Aorta (tissue), 5 donors: ENCODE results near the gene RNF5. TPM values are rescaled to one million over a fixed set of nuclear protein-coding genes. Genes with fewer than 3 reads are reported as not detected.

Experiments
- ATAC-seq: fragments of 200-7000 bp; cut with Tn5 transposase; one replicate; pipeline ENCODE4 v1.9.1; 2022; ENCODE audit warnings: moderate library complexity; ENCODE audit not compliant: low FRiP score
- DNase-seq, 2 donors: peaks; one replicate each; pipeline ENCODE4 v3.0.0-alpha.2; 2020
- H3K27ac ChIP-seq, 2 donors: one replicate each; pipeline ENCODE4 v1.5.1; 2013; ENCODE audit warnings: low read length in 2 of 2, mild to moderate bottlenecking in 2 of 2, moderate library complexity in 2 of 2, control low read depth in 1 of 2, inconsistent platforms in 1 of 2, low read depth in 1 of 2
- H3K27me3 ChIP-seq, 2 donors: one replicate each; pipeline ENCODE4 v1.6.1; 2013; ENCODE audit warnings: control low read depth in 1 of 2, low read length in 1 of 2, mild to moderate bottlenecking in 1 of 2, moderate library complexity in 1 of 2; ENCODE audit not compliant: insufficient read depth in 2 of 2, control insufficient read depth in 1 of 2
- H3K36me3 ChIP-seq, 2 donors: one replicate each; pipeline ENCODE4 v1.6.1; 2013; ENCODE audit warnings: control low read depth in 1 of 2, low read length in 1 of 2, mild to moderate bottlenecking in 1 of 2; ENCODE audit not compliant: insufficient read depth in 2 of 2, control insufficient read depth in 1 of 2
- H3K4me1 ChIP-seq, 2 donors: one replicate each; pipeline ENCODE4 v1.6.1; 2013; ENCODE audit warnings: low read length in 2 of 2, control low read depth in 1 of 2, mild to moderate bottlenecking in 1 of 2, moderate library complexity in 1 of 2; ENCODE audit not compliant: insufficient read depth in 2 of 2, control insufficient read depth in 1 of 2
- H3K4me3 ChIP-seq, 2 donors: one replicate each; pipeline ENCODE4 v1.5.1; 2013; ENCODE audit warnings: low read length in 2 of 2, control low read depth in 1 of 2, mild to moderate bottlenecking in 1 of 2
- H3K9me3 ChIP-seq: one replicate; pipeline ENCODE4 v1.6.1; 2013; ENCODE audit warnings: mild to moderate bottlenecking, low read length; ENCODE audit not compliant: control insufficient read depth
- whole genome bisulfite sequencing, 2 donors: extraction: QIAGEN DNeasy Blood & Tissue Kit; methylation state at CpG; one replicate each; pipeline ENCODE4 v1.1.7; 2013; 5-methylcytosine and 5-hydroxymethylcytosine counted together
- intact Hi-C, 2 donors: fragments of 100-400 bp; cut with DNase I; formaldehyde crosslinking; loops; one replicate each; pipeline versions ENCODE4 v1.14.2 to v1.15.0; 2022
- polyA plus RNA-seq, 2 donors: library from polyadenylated mRNA; stranded (reverse); fragments of 200-250 nt; gene quantifications; one replicate each; pipeline ENCODE4 v1.2.3, GENCODE V29; 2013
- total RNA-seq, 2 donors: library from RNA; stranded (reverse); fragmentation: NEBNext Ultra II Directional; extraction: Animal tissue kit (Norgen Biotek cat#: 25700); gene quantifications; one replicate each; pipeline ENCODE4 v1.2.1, GENCODE V29; 2021
- donor health status: healthy with polysubstance abuse.
- donor health status: Bipolar disorder and iron deficiency.
- donor health status: DM: no; HTN: no; CAD: no.
- donor health status: DM: no; HTN: no; CAD: no.
- donor health status: DM: yes; HTN: yes; CAD: no.

The RNF5 gene
- total and polyA plus RNA-seq, 4 donors, result 35.0 to 109 (median 54.3) TPM

- Histone ChIP-seq H3K4me3 (no peak overlapping the region), H3K4me1 (no peaks in the 10 kb centered on the region), H3K36me3 (peaks cover 0 to 4% of the 10 kb centered on the region in 2 donors), H3K27me3 (no peaks in the 10 kb centered on the region), H3K9me3 (no peaks in the 10 kb centered on the region), H3K27ac (no peak overlapping the region)
- ATAC-seq (no peak), DNase-seq (peak; percentile 18 to 48)
- 90 to 93% methylated on average over 6 of the region's 6 CpGs for WGBS, 2 donors
- intact Hi-C loops, result loop anchor here in 1 of 2 donors (10.0 kb wide), 2 partner anchors 196 to 266 kb away; partner anchors contain the start of genes DXO and ZBTB12
Observed at GRCh38 chr6:32171234-32171633, 7.0 kb upstream of the RNF5 start.

DNA sequence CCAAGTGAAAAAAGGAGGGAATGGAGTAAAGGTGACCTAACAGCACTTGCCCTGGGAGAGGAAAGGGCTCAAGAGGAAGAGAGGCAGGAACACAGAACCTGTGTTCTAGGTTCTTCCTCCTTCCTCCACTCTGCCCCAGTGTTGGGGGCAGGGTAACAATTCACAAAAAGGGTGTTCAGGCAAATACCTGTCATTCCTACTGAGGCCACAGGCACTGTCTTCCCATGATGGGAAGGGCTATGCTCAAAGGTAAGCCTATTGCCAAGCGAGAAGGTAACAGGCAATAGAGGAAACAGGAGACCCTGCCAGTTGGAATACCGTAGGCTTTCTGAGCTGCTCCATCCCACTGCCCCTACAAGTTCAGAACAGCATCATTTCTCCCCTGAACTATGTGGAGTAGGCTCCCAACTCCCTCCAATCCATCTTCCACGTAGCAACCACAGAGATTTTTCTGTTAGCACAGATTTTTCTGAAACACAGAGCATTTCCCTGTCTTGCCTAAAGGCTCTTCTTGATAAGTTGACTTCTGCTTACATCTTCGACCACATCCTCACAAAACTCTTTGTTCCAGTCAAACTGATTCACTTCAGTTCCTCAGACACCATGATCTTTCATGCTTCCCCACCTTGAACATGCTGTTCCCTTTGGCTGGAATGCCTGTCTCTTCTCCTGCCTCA is 5.0 kb upstream of the RNF5 start:
- Histone ChIP-seq H3K9me3 (no peaks in the 10 kb centered on the region), H3K27me3 (no peaks in the 10 kb centered on the region), H3K4me3 (no peak overlapping the region), H3K4me1 (peaks cover 0 to 2% of the 10 kb centered on the region in 2 donors), H3K36me3 (peaks cover 0 to 4% of the 10 kb centered on the region in 2 donors), H3K27ac (no peak overlapping the region)
- peak; percentile 5 to 6 for DNase-seq
- WGBS, 2 donors, result 72 to 76% methylated on average over 4 of the region's 4 CpGs
- intact Hi-C loops, result loop anchor here in 1 of 2 donors (10.0 kb wide), 2 partner anchors 198 to 268 kb away; partner anchors contain the start of genes DXO and ZBTB12
- no peak for ATAC-seq

GRCh38 chr6:32174416-32174815 is 3.8 kb upstream of the RNF5 start:
- intact Hi-C loops, result loop anchor here in 1 of 2 donors (10.0 kb wide), 2 partner anchors 200 to 270 kb away; partner anchors contain the start of genes DXO and ZBTB12
- no peak overlapping the region for H3K27ac ChIP-seq
- WGBS, 2 donors, result 88 to 94% methylated on average over 1 of the region's 1 CpG

GRCh38 chr6:32175322-32175710 is 2.9 kb upstream of the RNF5 start:
- H3K36me3 ChIP-seq, result no peaks in the 10 kb centered on the region
- H3K4me3 ChIP-seq, result peak overlapping the region; percentile 94 to 95
- peak in 1 of 2 donors; percentile 0 for DNase-seq
- ATAC-seq, result no peak
- WGBS, 2 donors, result 0 to 5% methylated on average over 2 of the region's 2 CpGs
- intact Hi-C loops, result loop anchor here in 1 of 2 donors (5.0 to 10.0 kb wide), 4 partner anchors 201 to 633 kb away; partner anchors contain the start of genes DDX39B, DXO and ZBTB12
- H3K27me3 ChIP-seq, result no peaks in the 10 kb centered on the region
- H3K9me3 ChIP-seq, result no peaks in the 10 kb centered on the region
- H3K27ac ChIP-seq, result peak overlapping the region in 1 of 2 donors; percentile 68
- peaks cover 0 to 2% of the 10 kb centered on the region in 2 donors for H3K4me1 ChIP-seq

More at GRCh38 chr6:32174416-32174815, 3.8 kb upstream of the RNF5 start:
- Histone ChIP-seq H3K36me3 (peaks cover 0 to 4% of the 10 kb centered on the region in 2 donors), H3K9me3 (no peaks in the 10 kb centered on the region), H3K27me3 (no peaks in the 10 kb centered on the region), H3K4me3 (no peak overlapping the region), H3K4me1 (peaks cover 0 to 2% of the 10 kb centered on the region in 2 donors)
- ATAC-seq (no peak), DNase-seq (peak in 1 of 2 donors; percentile 5)

- Histone ChIP-seq H3K27ac (peak within 1 kb of the TSS; percentile 95), H3K9me3 (no peaks in the 10 kb centered on the region), H3K4me1 (peaks cover 0 to 2% of the 10 kb centered on the region in 2 donors), H3K4me3 (peak within 1 kb of the TSS; percentile 94 to 95), H3K36me3 (no peaks in the 10 kb centered on the region), H3K27me3 (no peaks in the 10 kb centered on the region)
- ATAC-seq, result peak; percentile 84
- peak; percentile 98 to 99 for DNase-seq
- intact Hi-C loops, result loop anchor here in 1 of 2 donors (2.0 to 10.0 kb wide), 5 partner anchors 21 to 634 kb away; partner anchors contain the start of genes DDX39B, DXO, PPT2 and ZBTB12
- 0 to 1% methylated on average over 19 to 27 of the region's 27 CpGs for WGBS, 2 donors
Observed at GRCh38 chr6:32175711-32176475, 2.3 kb upstream of the RNF5 start, which contains the start of gene AGPAT1. Gene AGPAT1 (minus strand): TSS chr6:32176084. CDS start chr6:32171496, 4,588 bp downstream.

DNA sequence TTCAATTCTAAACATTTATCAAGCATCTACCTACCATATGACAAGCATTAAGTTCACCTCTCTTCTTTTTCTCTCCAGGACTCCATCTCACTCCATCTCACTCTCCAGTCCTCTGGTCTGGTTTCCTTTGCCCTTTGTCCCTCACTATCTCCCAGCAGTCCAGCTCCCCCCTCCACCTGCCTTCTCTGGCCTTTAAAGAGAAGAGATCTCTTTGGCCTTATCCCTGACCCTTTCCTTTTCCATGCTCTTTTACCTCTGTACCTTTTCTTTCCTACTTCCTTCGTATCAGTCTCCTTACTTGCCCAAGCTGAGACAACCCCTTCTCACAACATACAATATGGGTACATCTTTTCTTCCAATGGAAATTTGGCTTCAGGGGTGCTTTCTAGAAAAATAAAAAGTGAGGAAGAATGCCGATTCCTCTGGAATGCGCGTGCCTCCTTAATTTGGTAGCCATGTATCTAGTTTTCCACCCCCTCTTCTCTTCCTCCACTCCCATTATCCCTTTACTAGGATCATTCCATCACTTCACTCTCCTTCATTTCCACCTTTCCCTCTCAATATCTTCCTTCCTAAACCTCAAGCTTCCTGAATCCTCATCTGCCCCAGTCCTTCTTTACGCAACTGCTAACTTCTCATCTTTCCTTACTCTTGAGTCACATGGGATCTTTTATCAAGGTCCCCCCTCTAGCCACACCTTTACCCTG is 1.6 kb upstream of the RNF5 start:
- Histone ChIP-seq H3K27ac (peak overlapping the region; percentile 95), H3K4me3 (peak overlapping the region; percentile 44 to 45), H3K36me3 (no peaks in the 10 kb centered on the region), H3K4me1 (peaks cover 0 to 2% of the 10 kb centered on the region in 2 donors), H3K27me3 (no peaks in the 10 kb centered on the region), H3K9me3 (no peaks in the 10 kb centered on the region)
- WGBS, 2 donors, result 5 to 11% methylated on average over 5 of the region's 5 CpGs
- ATAC-seq (no peak), DNase-seq (peak; percentile 17 to 32)
- intact Hi-C loops, result loop anchor here in 1 of 2 donors (2.0 to 10.0 kb wide), 5 partner anchors 22 to 634 kb away; partner anchors contain the start of genes DDX39B, DXO, PPT2 and ZBTB12

- Histone ChIP-seq H3K4me3 (peak overlapping the region; percentile 44 to 45), H3K4me1 (peaks cover 0 to 2% of the 10 kb centered on the region in 2 donors), H3K36me3 (no peaks in the 10 kb centered on the region), H3K27me3 (no peaks in the 10 kb centered on the region), H3K9me3 (no peaks in the 10 kb centered on the region), H3K27ac (peak overlapping the region; percentile 95)
- DNase-seq (no peak), ATAC-seq (peak; percentile 45)
- intact Hi-C loops, result loop anchor here in 1 of 2 donors (2.0 to 10.0 kb wide), 5 partner anchors 22 to 635 kb away; partner anchors contain the start of genes DDX39B, DXO, PPT2 and ZBTB12
- WGBS, 2 donors, result 0 to 1% methylated on average over 20 of the region's 20 CpGs
Observed at GRCh38 chr6:32177183-32177787, 920 bp upstream of the RNF5 start.
